GM15510 (cell line): ENCODE measurements around the gene LHFPL2.

ENCODE experiments used
- POLR2A ChIP-seq: IDR thresholded peaks from 3 replicates; pipeline ENCODE4 v1.6.1; 2011; ENCODE audit warnings: borderline replicate concordance; ENCODE audit not compliant: insufficient read length; ENCODE audit errors: extremely low read depth

The LHFPL2 gene

GRCh38 chr5:78509884-78510769 is 138.4 kb downstream of the LHFPL2 start:
- TF ChIP-seq POLR2A: no peak

DNA sequence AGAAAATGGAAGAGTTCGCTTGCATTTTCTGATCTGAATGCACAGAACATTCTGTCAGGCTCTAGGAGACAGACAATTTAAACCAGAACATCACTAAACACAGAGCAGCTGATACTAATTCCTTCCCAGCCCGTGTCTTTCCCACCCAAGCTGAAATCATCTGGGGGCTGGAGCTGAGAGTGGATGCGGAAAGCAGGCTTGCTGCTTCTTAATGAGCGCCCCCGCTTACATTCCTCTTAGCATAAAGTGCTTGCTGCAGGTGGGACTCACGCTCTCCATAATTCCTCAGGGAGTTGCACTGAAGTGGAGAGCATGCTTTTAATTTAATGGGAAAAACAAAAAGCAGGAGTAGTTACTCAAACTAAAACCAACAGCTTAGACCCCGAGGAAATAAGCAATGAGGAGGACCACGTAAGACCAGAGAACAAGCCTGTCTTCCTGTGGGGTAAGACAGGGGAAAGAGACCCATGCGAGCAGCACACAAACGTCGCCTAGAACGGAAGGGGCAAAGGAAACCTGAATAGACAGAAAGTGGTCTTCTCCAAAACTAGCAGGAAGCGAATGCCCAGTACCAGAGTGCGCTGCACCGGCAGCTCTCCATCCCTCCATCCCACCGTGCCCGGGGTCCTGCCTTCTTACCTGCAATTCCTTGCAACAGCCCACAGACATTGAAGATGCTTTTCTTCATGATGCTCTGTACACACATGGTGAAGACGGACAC is 139.3 kb downstream of the LHFPL2 start:
- no peak for TF ChIP-seq POLR2A

DNA sequence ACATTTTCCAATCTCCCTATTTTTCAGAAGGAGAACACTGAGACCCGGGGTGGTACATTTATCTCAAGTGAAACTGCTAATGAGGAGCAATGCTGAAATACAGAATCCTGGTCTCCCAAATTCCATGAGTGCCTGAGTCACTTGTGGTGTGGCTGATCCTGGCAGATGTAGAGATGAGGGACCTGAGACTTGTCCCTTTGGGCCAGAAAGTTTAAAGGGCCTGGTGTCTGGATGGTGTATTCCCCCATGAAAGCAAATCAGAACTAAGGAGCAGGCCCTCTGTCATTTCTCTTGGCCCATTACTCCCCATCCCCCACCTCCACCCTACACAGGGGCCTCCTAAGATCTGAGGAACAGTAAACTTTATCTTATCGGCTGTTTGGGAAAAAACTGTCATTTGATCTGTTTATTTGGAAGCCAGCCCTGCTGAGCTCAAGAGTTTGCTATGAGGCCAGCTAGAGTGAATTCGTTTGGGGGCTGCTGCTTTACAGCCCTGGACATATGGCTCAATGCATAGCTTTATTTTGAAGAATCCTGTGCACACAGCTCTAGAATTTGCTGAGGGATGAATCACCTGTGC is 140.3 kb downstream of the LHFPL2 start:
- no peak for TF ChIP-seq POLR2A

GRCh38 chr5:78507531-78507930 is 141.0 kb downstream of the LHFPL2 start:
- no peak for TF ChIP-seq POLR2A

- no peak for TF ChIP-seq POLR2A
Observed at GRCh38 chr5:78506261-78507024, 142.1 kb downstream of the LHFPL2 start.

DNA sequence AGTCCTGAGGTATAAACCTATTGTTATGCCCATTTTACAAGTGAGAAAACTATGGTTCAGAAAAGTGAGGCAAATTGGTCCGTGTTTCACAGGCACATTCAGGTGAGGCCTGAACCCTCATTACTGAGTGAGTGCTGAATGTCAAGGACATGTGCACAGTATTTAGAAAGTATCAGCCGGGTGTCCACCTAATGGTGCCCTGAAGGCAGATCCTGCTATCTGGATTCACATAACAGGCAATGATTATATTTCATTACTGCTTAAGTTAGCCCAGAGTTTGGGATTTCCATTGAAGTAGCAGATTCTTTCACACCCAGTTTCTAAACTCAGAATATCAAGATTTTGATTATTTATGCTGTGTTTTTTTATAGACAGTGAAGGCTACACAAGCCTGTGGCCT is 142.7 kb downstream of the LHFPL2 start:
- no peak for TF ChIP-seq POLR2A

DNA sequence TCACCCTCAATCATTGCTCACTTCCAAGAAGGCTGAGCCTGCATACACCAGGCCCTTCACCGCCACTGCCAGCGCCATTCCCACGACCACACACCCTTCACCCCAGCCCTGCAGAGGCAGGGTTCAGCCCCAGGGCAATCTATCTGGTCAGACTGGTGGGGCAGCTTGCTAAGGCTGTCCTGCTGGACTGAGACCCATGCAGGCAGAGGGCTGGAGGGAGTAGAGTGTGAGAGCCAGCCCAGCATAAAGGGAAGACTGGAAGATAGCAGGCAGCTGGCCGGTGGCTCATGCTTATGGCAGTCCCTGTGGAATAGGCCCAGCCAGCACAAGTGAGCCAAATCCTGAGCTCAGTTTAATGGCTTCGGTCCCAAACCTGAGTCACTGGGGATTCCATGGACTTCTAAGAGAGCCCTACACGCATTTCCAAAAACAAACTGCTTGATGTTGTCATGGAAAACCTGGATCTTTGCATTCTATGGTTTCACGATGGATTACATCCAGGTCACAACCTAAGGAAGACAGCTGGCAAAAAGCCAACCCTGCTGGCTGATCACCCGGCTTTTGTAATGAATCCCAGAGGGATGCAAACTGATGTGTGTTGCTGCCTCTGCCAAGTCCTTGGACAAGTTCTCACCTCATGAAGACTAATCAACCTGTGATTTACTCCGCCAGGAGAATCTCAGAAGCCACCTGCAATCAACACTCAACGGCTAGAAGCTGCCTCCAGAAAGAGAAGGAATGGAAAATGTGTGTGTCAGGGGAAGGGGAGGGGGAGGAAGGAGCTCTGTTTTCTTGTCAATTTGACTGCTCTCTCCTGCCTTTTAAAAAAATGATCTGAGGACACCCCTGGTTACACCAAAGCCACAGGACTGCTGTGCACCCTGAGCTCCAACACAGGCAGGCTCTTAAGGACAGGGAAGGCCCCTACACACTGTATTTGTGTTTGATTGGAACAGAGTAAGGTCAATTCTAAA is 143.6 kb downstream of the LHFPL2 start:
- TF ChIP-seq POLR2A: no peak

DNA sequence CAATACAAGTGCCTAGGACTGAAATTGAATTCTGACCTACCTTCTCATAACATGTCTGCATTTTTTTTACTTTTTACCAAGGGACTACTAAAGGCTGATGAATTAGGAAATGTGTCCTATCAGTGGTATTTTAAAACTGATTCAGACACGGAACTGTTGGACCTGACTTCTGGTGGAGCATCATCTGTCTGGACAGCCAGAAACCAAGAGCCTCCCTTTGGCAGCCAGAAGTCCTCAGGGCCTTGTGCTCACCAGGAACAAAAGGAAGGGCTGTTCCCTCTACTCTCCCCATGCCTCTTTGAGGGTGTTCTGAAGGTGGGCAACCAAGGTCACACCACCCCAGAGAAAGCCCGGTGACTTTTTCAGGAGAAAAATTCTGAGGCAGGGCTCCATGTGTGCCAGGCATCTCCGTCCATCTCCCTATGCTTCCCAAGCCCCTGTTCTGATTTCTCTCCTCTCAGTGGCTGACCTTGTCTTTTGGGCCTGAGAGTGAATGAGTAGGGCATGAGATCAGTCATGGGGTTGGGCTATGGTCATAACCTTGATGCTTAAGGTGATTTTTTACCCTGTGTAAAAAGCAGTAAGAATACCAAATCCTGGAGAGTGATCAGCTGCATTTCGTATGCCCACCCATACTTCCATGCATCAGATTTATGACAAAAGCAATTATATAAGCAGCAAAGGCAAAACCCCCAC is 144.5 kb downstream of the LHFPL2 start:
- no peak for TF ChIP-seq POLR2A

- TF ChIP-seq POLR2A: no peak
Observed at GRCh38 chr5:78501411-78502352, 146.9 kb downstream of the LHFPL2 start.

DNA sequence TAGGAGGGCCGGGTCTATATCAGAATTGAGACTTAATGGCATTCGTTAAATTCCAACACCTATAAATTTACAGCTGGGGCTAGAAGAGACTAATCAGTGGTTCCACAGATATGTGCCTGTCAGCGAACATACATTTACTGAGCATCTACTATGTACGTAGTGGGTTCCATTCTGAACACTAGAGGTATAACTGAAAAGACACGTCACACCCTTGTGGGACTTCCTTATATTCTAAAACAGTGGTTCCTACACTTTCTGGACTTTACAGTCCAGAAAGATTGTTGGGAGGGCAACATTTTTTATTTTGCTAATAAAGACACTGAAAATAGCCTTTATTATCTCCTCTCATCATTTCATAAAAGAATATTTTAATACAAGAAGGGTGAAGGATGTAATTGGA is 147.7 kb downstream of the LHFPL2 start:
- TF ChIP-seq POLR2A: no peak

- TF ChIP-seq POLR2A: no peak
Observed at GRCh38 chr5:78500028-78500427, 148.5 kb downstream of the LHFPL2 start.

GRCh38 chr5:78499485-78499884 is 149.1 kb downstream of the LHFPL2 start:
- no peak for TF ChIP-seq POLR2A
